ENCODE measurements around the gene LDLRAD3.

Gene LDLRAD3

GRCh38 chr11:35912883-35913624 is 30.8 kb upstream of the LDLRAD3 start:
- Mint-ChIP-seq H3K27ac (no peak overlapping the region), H3K4me3 (no peak overlapping the region), H3K36me3 (ENCODE audit: low read depth) (no peaks in the 10 kb centered on the region), H3K4me1 (peaks cover 25% of the 10 kb centered on the region), H3K27me3 (ENCODE audit: low read depth) (peaks cover 7% of the 10 kb centered on the region), H3K9me3 (no peaks in the 10 kb centered on the region)
- TF ChIP-seq CTCF (IDR thresholded peaks at IDR 0.05; ENCODE audit: unreplicated experiment in 3 of 3) = no peak

GRCh38 chr11:35914816-35915215 is 29.0 kb upstream of the LDLRAD3 start:
- Mint-ChIP-seq H3K4me3 (no peak overlapping the region), H3K36me3 (ENCODE audit: low read depth) (no peaks in the 10 kb centered on the region), H3K27me3 (ENCODE audit: low read depth) (peaks cover 13% of the 10 kb centered on the region), H3K9me3 (no peaks in the 10 kb centered on the region), H3K27ac (no peak overlapping the region), H3K4me1 (peaks cover 30% of the 10 kb centered on the region)
- TF ChIP-seq CTCF (IDR thresholded peaks at IDR 0.05; ENCODE audit: unreplicated experiment in 3 of 3) = no peak

GRCh38 chr11:35916270-35916669 is 27.6 kb upstream of the LDLRAD3 start:
- H3K9me3 Mint-ChIP-seq = no peaks in the 10 kb centered on the region
- no peak overlapping the region for H3K27ac Mint-ChIP-seq
- H3K4me3 Mint-ChIP-seq = no peak overlapping the region
- peaks cover 16% of the 10 kb centered on the region for H3K27me3 Mint-ChIP-seq (ENCODE audit: low read depth)
- H3K4me1 Mint-ChIP-seq = peaks cover 32% of the 10 kb centered on the region
- TF ChIP-seq CTCF (IDR thresholded peaks at IDR 0.05; ENCODE audit: unreplicated experiment in 3 of 3) = no peak
- no peaks in the 10 kb centered on the region for H3K36me3 Mint-ChIP-seq (ENCODE audit: low read depth)

GRCh38 chr11:35917676-35918075 is 26.2 kb upstream of the LDLRAD3 start:
- no peak for TF ChIP-seq CTCF (IDR thresholded peaks at IDR 0.05; ENCODE audit: unreplicated experiment in 3 of 3)
- H3K4me1 Mint-ChIP-seq = peaks cover 24% of the 10 kb centered on the region

GRCh38 chr11:35918716-35919115 is 25.1 kb upstream of the LDLRAD3 start:
- H3K4me3 Mint-ChIP-seq = no peak overlapping the region
- no peak for TF ChIP-seq CTCF (IDR thresholded peaks at IDR 0.05; ENCODE audit: unreplicated experiment in 3 of 3)
- H3K27me3 Mint-ChIP-seq (ENCODE audit: low read depth) = peaks cover 16% of the 10 kb centered on the region
- H3K4me1 Mint-ChIP-seq = peaks cover 19% of the 10 kb centered on the region
- H3K36me3 Mint-ChIP-seq (ENCODE audit: low read depth) = no peaks in the 10 kb centered on the region
- peak overlapping the region in 2 of 3 experiments; percentile 26 to 67 for H3K27ac Mint-ChIP-seq
- H3K9me3 Mint-ChIP-seq = no peaks in the 10 kb centered on the region

More at GRCh38 chr11:35917676-35918075, 26.2 kb upstream of the LDLRAD3 start:
- Mint-ChIP-seq H3K27me3 (ENCODE audit: low read depth) (peaks cover 16% of the 10 kb centered on the region), H3K36me3 (ENCODE audit: low read depth) (no peaks in the 10 kb centered on the region), H3K4me3 (no peak overlapping the region), H3K9me3 (no peaks in the 10 kb centered on the region), H3K27ac (no peak overlapping the region)

- Mint-ChIP-seq H3K4me3 (no peak overlapping the region), H3K9me3 (no peaks in the 10 kb centered on the region), H3K36me3 (ENCODE audit: low read depth) (no peaks in the 10 kb centered on the region), H3K27me3 (ENCODE audit: low read depth) (peaks cover 12% of the 10 kb centered on the region), H3K27ac (peak overlapping the region in 2 of 3 experiments; percentile 26 to 67), H3K4me1 (peaks cover 19% of the 10 kb centered on the region)
- no peak for TF ChIP-seq CTCF (IDR thresholded peaks at IDR 0.05; ENCODE audit: unreplicated experiment in 3 of 3)
Observed at GRCh38 chr11:35919244-35919643, 24.6 kb upstream of the LDLRAD3 start.

All from nephron (organoid).